ENCODE measurements around the gene FNDC3A. TPM values are rescaled to one million over a fixed set of nuclear protein-coding genes. Genes with fewer than 3 reads are reported as not detected.

FNDC3A gene
- total RNA-seq, 1 donor: 122 TPM

- no peak for DNase-seq (ENCODE audit: low read depth)
- no peak overlapping the region for H3K4me3 ChIP-seq (ENCODE audit: low read depth, low read length)
- no peak for TF ChIP-seq CTCF (IDR thresholded peaks at IDR 0.05; ENCODE audit: insufficient read depth, low read depth, low read length)
Measured at GRCh38 chr13:49235856-49236431, 260.2 kb downstream of the FNDC3A start.

- no peak for TF ChIP-seq CTCF (IDR thresholded peaks at IDR 0.05; ENCODE audit: insufficient read depth, low read depth, low read length)
- no peak for DNase-seq (ENCODE audit: low read depth)
- H3K4me3 ChIP-seq (ENCODE audit: low read depth, low read length): no peak overlapping the region
Measured at GRCh38 chr13:49238621-49239020, 262.9 kb downstream of the FNDC3A start.

- TF ChIP-seq CTCF (IDR thresholded peaks at IDR 0.05; ENCODE audit: insufficient read depth, low read depth, low read length): peak; percentile 67
- no peak overlapping the region for H3K4me3 ChIP-seq (ENCODE audit: low read depth, low read length)
- peak; percentile 35 for DNase-seq (ENCODE audit: low read depth)
Measured at GRCh38 chr13:49240017-49240416, 264.3 kb downstream of the FNDC3A start.

- no peak overlapping the region for H3K4me3 ChIP-seq (ENCODE audit: low read depth, low read length)
- TF ChIP-seq CTCF (IDR thresholded peaks at IDR 0.05; ENCODE audit: insufficient read depth, low read depth, low read length): no peak
- no peak for DNase-seq (ENCODE audit: low read depth)
Measured at GRCh38 chr13:49241296-49241695, 265.6 kb downstream of the FNDC3A start.

- no peak for DNase-seq (ENCODE audit: low read depth)
- TF ChIP-seq CTCF (IDR thresholded peaks at IDR 0.05; ENCODE audit: insufficient read depth, low read depth, low read length): no peak
- no peak overlapping the region for H3K4me3 ChIP-seq (ENCODE audit: low read depth, low read length)
Measured at GRCh38 chr13:49245101-49245500, 269.4 kb downstream of the FNDC3A start.

GRCh38 chr13:49246850-49247642 is 271.3 kb downstream of the FNDC3A start:
- H3K4me3 ChIP-seq (ENCODE audit: low read depth, low read length): peak overlapping the region; percentile 94
- DNase-seq (ENCODE audit: low read depth): no peak
- TF ChIP-seq CTCF (IDR thresholded peaks at IDR 0.05; ENCODE audit: insufficient read depth, low read depth, low read length): no peak

All from fibroblast of villous mesenchyme (primary cell).